ENCODE measurements around the gene EFS.

DNA sequence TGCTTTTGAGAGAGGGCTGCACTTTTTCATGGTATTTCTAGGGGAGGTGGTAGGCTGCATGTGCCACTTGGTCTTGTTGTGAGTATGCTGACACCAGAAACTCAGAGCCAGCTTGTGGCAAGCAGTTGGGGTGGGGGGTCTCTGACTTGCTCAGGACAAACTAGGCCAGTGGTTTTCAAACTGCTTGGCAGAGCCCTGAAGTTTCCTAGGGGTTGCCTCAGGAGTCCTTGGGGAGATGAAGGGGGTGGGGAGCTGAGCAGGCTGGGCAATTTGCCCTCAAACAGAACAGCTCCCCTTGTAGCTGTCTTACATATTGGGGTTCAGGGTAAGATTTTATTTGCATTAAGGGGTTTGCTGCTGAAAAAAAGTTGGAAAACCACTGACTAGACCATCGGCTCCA is 54.4 kb downstream of the EFS start:
- TF ChIP-seq, protein P1, sequence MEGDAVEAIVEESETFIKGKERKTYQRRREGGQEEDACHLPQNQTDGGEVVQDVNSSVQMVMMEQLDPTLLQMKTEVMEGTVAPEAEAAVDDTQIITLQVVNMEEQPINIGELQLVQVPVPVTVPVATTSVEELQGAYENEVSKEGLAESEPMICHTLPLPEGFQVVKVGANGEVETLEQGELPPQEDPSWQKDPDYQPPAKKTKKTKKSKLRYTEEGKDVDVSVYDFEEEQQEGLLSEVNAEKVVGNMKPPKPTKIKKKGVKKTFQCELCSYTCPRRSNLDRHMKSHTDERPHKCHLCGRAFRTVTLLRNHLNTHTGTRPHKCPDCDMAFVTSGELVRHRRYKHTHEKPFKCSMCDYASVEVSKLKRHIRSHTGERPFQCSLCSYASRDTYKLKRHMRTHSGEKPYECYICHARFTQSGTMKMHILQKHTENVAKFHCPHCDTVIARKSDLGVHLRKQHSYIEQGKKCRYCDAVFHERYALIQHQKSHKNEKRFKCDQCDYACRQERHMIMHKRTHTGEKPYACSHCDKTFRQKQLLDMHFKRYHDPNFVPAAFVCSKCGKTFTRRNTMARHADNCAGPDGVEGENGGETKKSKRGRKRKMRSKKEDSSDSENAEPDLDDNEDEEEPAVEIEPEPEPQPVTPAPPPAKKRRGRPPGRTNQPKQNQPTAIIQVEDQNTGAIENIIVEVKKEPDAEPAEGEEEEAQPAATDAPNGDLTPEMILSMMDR (conservative IDR thresholded peaks at IDR 0.05), result no peak
- no peak for TF ChIP-seq ZFX (IDR thresholded peaks at IDR 0.05)

All from C4-2B (cell line).